ENCODE data around the gene CXorf38. TPM values are rescaled to one million over a fixed set of nuclear protein-coding genes. Genes with fewer than 3 reads are reported as not detected.

Gene CXorf38
- total and polyA plus RNA-seq, 9 of the 15 experiments (the other 6 are each of a cell fraction or from before 2014, with no cell fraction given): 1.2 to 12.8 (median 8.4) TPM

DNA sequence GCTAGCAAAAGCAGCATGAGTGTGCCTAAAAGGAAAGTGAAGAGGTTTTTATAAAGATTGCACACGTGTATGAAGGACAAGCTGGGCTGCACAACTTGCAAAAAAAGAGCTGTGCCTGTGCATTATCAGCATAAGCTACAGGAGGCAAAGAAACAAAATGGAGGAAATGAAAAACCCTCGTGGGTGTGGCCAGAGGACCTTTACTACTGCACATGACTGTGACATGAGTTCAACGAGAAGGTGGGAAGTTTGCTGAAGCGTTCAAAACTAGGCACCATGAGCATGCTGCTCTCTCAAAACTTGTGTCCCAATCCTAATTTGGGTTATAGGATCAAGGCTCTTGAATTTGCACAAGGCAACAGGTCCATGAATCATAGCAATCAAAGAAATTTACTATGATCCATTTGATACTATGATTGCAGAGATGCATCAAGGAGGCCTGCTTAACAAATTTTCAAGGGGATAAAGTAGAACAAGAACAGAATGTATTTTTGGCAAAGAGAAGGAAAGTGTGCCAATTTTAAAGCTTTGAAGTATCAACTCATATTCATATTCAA lies 38.1 kb upstream of the CXorf38 start:
- ATAC-seq: no peak
- no peak for TF ChIP-seq ZNF785 (CRISPR knock-in tag; IDR thresholded peaks at IDR 0.05)
- no peak for TF ChIP-seq TAF9B (IDR thresholded peaks at IDR 0.05; ENCODE audit: partially characterized antibody)
- TF ChIP-seq ZFX (CRISPR knock-in tag; IDR thresholded peaks at IDR 0.05): no peak
- no peak for TF ChIP-seq RB1 (IDR thresholded peaks at IDR 0.05; ENCODE audit: low read depth)
- TF ChIP-seq PHF20 (IDR thresholded peaks at IDR 0.05; ENCODE audit: partially characterized antibody): no peak
- TF ChIP-seq STAT5A (IDR thresholded peaks at IDR 0.05; ENCODE audit: borderline replicate concordance, low read length): no peak
- TF ChIP-seq, protein P1, sequence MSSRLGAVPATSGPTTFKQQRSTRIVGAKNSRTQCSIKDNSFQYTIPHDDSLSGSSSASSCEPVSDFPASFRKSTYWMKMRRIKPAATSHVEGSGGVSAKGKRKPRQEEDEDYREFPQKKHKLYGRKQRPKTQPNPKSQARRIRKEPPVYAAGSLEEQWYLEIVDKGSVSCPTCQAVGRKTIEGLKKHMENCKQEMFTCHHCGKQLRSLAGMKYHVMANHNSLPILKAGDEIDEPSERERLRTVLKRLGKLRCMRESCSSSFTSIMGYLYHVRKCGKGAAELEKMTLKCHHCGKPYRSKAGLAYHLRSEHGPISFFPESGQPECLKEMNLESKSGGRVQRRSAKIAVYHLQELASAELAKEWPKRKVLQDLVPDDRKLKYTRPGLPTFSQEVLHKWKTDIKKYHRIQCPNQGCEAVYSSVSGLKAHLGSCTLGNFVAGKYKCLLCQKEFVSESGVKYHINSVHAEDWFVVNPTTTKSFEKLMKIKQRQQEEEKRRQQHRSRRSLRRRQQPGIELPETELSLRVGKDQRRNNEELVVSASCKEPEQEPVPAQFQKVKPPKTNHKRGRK (tag; IDR thresholded peaks at IDR 0.05): no peak
- no peak for TF ChIP-seq MCM2 (IDR thresholded peaks at IDR 0.05; ENCODE audit: low read depth)
- TF ChIP-seq ZNF668 (CRISPR knock-in tag; IDR thresholded peaks at IDR 0.05): no peak
- TF ChIP-seq ZNF316 (IDR thresholded peaks at IDR 0.05): no peak
- TF ChIP-seq MIER1 (IDR thresholded peaks at IDR 0.05; ENCODE audit: low read depth): no peak
- no peaks in the 10 kb centered on the region for H3K9me3 ChIP-seq (replicated peaks; ENCODE audit: control insufficient read depth, insufficient read depth, low read depth, low read length)
- no peak overlapping the region for H2AFZ ChIP-seq (ENCODE audit: low read depth, low read length)
- H3K4me3 ChIP-seq: no peak overlapping the region
- H3K9ac ChIP-seq (ENCODE audit: insufficient read depth in 1 of 2, low read depth in 2 of 2, low read length in 2 of 2): no peak overlapping the region
- WGBS (ENCODE audit: insufficient coverage, low coverage, missing lambda C conversion rate): 48% methylated on average over 4 of the region's 4 CpGs
- H3K4me1 ChIP-seq (replicated peaks in 1 of 2; ENCODE audit: control insufficient read depth in 2 of 2, insufficient read depth in 2 of 2, low read length in 2 of 2): no peaks in the 10 kb centered on the region
- no peak overlapping the region for H3K4me2 ChIP-seq (ENCODE audit: insufficient read depth, low read length)
- CTCF ChIA-PET (ENCODE audit: low intra/inter-chr PET ratio): no interaction called here
- no peaks in the 10 kb centered on the region for H3K79me2 ChIP-seq (ENCODE audit: control insufficient read depth, insufficient read depth, low read length)
- intact Hi-C loops (cut with micrococcal nuclease) (loop anchor here (1.0 kb wide), 1 partner anchor 9 kb away; no protein-coding TSS in a partner anchor), in situ Hi-C loops (cut with MboI) (no loop called here)
- H4K20me1 ChIP-seq (replicated peaks; ENCODE audit: control insufficient read depth, insufficient read depth, low read length): no peaks in the 10 kb centered on the region
- no peaks in the 10 kb centered on the region for H3K9me1 ChIP-seq (ENCODE audit: control insufficient read depth, insufficient read depth, low read length)
- no peak for FAIRE-seq
- H3K36me3 ChIP-seq (ENCODE audit: control insufficient read depth, insufficient read depth, low read length): peaks cover 56% of the 10 kb centered on the region; the same call in 2 of the 3 replicates
- no peak overlapping the region for H3K27ac ChIP-seq (ENCODE audit: extremely low read depth, low read depth, low read length)
- DNase-seq (ENCODE audit: extremely low read depth in 1 of 4, low spot score in 3 of 4): no peak
- BruUV-seq (replicated peaks): no TSS peak
- no peaks in the 10 kb centered on the region for H3K27me3 ChIP-seq (ENCODE audit: control insufficient read depth in 2 of 2, insufficient read depth in 2 of 2, low read length in 2 of 2)
- POLR2A ChIA-PET: interaction anchor here (1.0 kb wide), 1 partner anchor 56 kb away, joined by 5 read pairs; no protein-coding TSS in a partner anchor

All from K562 (cell line).